A673 (cell line): ENCODE results near the gene TOP3B.

ENCODE experiments used
- CTCF ChIP-seq: fragments of 300-800, 200-600 bp; sonication (generic); conservative IDR thresholded peaks from 2 replicates; pipeline ENCODE4 v1.5.1; 2017; ENCODE audit warnings: low read depth, mild to moderate bottlenecking, antibody characterized with exemption, low read length, moderate library complexity, mixed read lengths
- EZH2 ChIP-seq: fragments of 200-600 bp; sonication (generic); IDR thresholded peaks from 2 replicates; pipeline ENCODE4 v1.6.1; 2017; ENCODE audit warnings: borderline replicate concordance, low read depth, mild to moderate bottlenecking, mixed read lengths, antibody characterized with exemption, low read length; ENCODE audit not compliant: poor library complexity, severe bottlenecking

- TF ChIP-seq CTCF: no peak
- TF ChIP-seq EZH2: no peak
Measured at GRCh38 chr22:21989049-21989448, 6.5 kb upstream of the TOP3B start.
